HG02763 (cell line): ENCODE results near the gene WNK1.
A peak's percentile ranks its signal among the peaks of the same experiment; 100 is the strongest.

ENCODE experiments used
- ATAC-seq: cut with Tn5 transposase; IDR thresholded peaks from one replicate; pipeline ENCODE4 v1.9.1; 2021; ENCODE audit warnings: mild to moderate bottlenecking, moderate library complexity; ENCODE audit not compliant: unreplicated experiment

WNK1 gene

DNA sequence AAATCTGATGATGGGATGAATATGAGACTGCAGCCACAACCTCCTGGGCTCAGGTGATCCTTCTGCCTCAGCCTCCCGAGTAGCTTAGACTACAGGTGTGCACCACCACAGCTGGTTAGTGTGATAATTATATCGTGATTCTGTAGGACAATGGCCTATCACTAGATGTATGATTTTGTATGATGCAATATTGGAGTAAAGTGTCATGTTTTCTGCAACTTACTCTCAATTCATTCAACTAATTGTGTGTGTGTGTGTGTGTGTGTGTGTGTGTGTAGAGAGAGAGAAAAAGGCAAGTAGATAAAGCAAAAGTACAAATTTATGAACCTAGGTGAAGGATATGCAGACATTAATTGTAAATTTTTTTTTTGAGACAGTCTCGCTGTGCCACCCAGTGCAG is 186.4 kb downstream of the WNK1 start:
- no peak for ATAC-seq

DNA sequence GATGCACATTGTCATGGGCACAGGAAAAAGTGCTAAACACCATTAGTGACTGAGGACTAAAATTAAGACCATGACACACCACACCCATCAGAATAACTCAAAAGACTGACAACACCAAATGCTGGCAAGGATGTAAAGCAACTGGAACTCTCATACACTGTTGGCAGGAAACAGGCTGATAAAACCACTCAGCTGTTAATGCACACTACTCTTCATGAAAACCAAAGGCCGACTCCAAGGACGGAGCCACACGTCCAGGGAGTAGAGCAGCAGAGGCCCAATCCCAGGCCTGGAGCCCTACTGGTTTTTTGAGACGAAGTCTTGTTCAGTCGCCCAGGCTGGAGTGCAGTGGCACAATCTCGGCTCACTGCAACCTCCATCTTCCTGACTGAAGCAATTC is 190.7 kb downstream of the WNK1 start:
- no peak for ATAC-seq

- no peak for ATAC-seq
These were observed 191.8 kb downstream of the WNK1 start for GRCh38 chr12:944211-944610.

DNA sequence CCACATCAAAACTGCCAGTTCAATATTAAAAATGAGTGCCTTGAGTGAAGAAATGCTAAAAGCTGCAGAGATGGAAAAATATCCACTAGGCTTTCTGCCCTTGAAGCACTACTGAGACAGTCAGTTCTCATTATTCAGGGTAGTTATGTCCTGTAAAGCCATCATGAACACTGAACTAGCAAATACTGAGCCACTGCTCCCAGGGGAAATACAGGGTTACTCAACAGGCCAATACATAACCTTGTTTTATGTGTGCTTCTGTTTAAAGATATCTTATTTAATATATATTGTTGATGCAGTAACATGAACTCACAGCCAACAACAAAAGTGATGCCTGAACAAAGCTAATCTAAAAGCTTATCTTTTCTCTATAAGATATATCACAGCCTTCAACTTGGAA is 193.8 kb downstream of the WNK1 start:
- ATAC-seq: no peak

- ATAC-seq: no peak
These were observed 194.3 kb downstream of the WNK1 start for GRCh38 chr12:946631-947030.

GRCh38 chr12:948238-948637 is 195.9 kb downstream of the WNK1 start:
- ATAC-seq: no peak

DNA sequence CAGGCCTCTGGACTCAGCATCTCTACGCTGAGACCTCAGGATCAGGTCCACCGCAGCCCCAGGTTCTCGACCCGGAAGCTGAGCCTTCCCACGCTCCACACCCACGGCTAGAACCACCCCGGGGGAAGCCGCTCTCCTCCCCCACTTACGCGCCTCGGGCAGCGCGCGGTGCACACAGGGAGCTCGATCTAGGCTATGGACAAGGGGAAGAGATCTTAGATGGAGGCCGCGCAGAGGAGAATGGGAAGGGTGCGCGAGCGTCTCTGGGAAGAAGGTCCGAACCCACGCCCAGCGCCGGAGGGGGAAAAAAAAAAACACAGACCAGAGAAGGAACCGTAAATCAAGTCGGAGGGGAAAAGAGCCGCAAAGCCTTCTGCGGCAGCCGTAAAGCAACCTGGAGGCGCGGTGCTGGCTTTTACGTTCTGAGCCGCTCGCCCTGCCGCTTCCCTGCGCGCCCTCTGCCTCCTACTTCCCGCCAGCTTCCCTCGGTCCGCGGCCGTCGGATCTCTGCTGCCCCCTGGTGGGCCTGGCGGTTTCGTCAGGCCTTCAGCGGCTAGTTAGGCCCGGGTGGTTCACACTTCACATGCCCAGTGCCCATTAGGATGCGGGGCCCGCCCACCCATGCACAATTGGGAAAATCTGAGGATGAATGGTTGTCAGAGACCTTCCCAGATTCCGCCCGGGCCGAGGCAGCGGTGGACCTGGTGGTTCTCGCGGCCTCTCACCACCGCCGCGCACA is 197.2 kb downstream of the WNK1 start, which contains the start of gene RAD52:
Gene RAD52, minus strand, starts transcription at position 242 of the 739 bp plus-strand sequence. CDS start 16,636 bp downstream, outside the sequence.
- peak; percentile 87 for ATAC-seq

DNA sequence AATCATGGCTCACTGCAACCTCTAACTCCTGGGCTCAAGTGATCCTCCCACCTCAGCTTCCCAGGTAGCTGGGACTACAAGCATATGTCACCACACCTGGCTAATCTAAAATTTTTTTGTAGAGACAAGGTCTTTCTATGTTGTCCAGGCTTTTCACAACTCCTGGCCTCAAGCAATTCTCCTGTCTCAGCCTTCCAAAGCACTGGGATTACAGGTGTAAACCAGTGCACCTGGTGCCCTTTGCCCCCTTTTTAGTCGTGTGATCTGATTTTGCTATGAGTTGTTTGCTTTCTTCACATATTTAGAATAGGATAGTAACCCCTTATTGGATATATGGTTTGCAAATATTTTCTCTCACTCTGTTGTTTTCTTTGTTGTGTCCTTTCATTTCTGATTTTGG is 198.8 kb downstream of the WNK1 start:
- no peak for ATAC-seq

DNA sequence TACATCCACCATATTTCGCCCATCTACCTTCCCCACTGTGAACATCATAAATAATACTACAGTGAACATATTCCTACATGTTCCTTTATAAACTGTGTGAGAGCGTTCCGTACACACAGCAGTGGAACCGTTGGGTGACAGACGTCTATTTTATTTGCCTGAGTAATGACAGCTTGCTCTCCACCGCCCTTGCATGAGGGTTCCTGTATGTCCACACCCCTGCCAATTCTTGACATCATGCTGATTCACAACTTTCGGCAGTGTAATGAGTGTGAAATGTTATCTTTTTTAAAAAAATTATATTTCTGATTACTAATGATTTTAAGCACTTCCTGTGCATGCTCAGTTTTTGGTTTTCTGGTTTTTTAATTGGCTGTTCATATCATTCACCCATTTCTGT is 201.4 kb downstream of the WNK1 start:
- ATAC-seq: no peak

GRCh38 chr12:954741-955140 is 202.4 kb downstream of the WNK1 start:
- ATAC-seq: no peak

DNA sequence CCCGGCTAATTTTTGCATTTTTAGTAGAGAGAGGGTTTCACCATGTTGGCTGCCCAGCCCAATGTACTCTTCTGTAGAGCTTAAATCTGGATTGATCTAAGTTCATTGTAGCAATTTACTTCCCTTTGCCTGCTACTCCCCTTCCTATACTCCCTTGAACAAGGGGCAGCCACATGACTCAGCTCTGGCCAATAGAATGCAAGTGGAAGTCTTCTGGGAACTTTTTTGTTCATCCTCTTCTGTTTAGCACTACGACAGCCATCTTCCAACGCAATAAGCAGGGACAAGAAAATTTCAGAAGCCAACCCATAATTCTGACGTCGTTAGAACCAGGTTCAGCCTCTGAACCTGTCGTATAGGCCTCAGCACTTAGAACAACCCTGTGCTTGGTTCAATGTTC is 203.6 kb downstream of the WNK1 start:
- ATAC-seq: no peak

- ATAC-seq: no peak
These were observed 206.3 kb downstream of the WNK1 start for GRCh38 chr12:958588-959123.
